ENCODE measurements around the gene SNPH.
"Not testable (repeated sequence)": the region's sequence is repeated elsewhere in the genome, so short reads cannot be mapped to it uniquely, and the experiment has no call there.

DNA sequence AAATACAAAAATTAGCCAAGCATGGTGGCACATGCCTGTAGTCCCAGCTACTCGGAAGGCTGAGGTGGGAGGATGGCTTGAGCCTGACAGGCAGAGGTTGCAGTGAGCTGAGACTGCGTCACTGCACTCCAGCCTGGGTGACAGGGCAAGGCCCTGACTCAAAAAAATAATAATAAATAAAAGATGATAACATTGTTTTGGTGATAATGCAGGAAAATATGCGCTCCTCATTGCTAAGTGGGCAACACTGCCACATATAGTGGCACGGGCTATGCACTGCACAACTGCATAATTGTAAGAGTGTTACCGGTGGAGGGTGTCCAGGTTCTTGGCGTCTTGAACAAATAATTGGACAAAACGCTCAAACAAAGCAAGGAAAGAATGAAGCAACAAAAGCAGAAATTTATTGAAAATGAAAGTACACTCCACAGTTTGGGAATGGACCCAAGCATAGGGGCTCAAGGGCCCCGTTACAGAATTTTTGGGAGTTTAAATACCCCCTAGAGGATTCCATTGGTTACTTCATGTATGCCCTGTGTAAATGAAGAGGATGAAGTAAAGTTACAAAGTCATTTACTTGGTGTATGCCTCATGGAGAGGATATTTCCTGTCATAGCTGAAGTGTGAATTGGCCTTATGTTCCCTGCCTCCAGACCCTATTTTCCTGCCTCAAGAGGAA lies 77.5 kb downstream of the SNPH start:
- TF ChIP-seq, protein P1, sequence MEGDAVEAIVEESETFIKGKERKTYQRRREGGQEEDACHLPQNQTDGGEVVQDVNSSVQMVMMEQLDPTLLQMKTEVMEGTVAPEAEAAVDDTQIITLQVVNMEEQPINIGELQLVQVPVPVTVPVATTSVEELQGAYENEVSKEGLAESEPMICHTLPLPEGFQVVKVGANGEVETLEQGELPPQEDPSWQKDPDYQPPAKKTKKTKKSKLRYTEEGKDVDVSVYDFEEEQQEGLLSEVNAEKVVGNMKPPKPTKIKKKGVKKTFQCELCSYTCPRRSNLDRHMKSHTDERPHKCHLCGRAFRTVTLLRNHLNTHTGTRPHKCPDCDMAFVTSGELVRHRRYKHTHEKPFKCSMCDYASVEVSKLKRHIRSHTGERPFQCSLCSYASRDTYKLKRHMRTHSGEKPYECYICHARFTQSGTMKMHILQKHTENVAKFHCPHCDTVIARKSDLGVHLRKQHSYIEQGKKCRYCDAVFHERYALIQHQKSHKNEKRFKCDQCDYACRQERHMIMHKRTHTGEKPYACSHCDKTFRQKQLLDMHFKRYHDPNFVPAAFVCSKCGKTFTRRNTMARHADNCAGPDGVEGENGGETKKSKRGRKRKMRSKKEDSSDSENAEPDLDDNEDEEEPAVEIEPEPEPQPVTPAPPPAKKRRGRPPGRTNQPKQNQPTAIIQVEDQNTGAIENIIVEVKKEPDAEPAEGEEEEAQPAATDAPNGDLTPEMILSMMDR (IDR thresholded peaks at IDR 0.05): peak; percentile 32
- not testable (repeated sequence) for TF ChIP-seq EZH2 (IDR thresholded peaks at IDR 0.05)

Data from neural progenitor cell (in vitro differentiated cells).